Endothelial cell (in vitro differentiated cells): Measurements from ENCODE around the gene ZNF362. TPM values are rescaled to one million over a fixed set of nuclear protein-coding genes. Genes with fewer than 3 reads are reported as not detected.

Experiments used
- DNase-seq: peaks from one replicate; pipeline ENCODE4 v3.0.0; 2021; ENCODE audit warnings: low spot score
- H3K27ac Mint-ChIP-seq: one replicate; pipeline ENCODE4 v1.8.0; 2021; ENCODE audit warnings: mixed read lengths, inconsistent platforms; ENCODE audit not compliant: unreplicated experiment
- H3K27me3 Mint-ChIP-seq: one replicate; pipeline ENCODE4 v1.8.0; 2021; ENCODE audit warnings: mild to moderate bottlenecking, moderate library complexity, mixed read lengths, inconsistent platforms; ENCODE audit not compliant: unreplicated experiment
- H3K36me3 Mint-ChIP-seq: one replicate; pipeline ENCODE4 v1.8.0; 2021; ENCODE audit warnings: mild to moderate bottlenecking, low read depth, mixed read lengths, inconsistent platforms; ENCODE audit not compliant: unreplicated experiment
- H3K4me1 Mint-ChIP-seq: one replicate; pipeline ENCODE4 v1.8.0; 2021; ENCODE audit warnings: mild to moderate bottlenecking, mixed read lengths, inconsistent platforms; ENCODE audit not compliant: unreplicated experiment
- H3K4me3 Mint-ChIP-seq: one replicate; pipeline ENCODE4 v1.8.0; 2021; ENCODE audit warnings: mild to moderate bottlenecking, mixed read lengths, inconsistent platforms; ENCODE audit not compliant: unreplicated experiment
- H3K9me3 Mint-ChIP-seq: one replicate; pipeline ENCODE4 v1.8.0; 2021; ENCODE audit warnings: mixed read lengths, inconsistent platforms; ENCODE audit not compliant: unreplicated experiment
- CTCF ChIP-seq: fragments of 200-600 bp; sonication (generic); IDR thresholded peaks from one replicate; pipeline ENCODE4 v1.5.0; 2021; ENCODE audit warnings: antibody characterized with exemption; ENCODE audit not compliant: unreplicated experiment
- microRNA-seq: library from miRNA; unstranded; fragments of <30 nt; microRNA quantifications from one replicate; pipeline ENCODE4, GENCODE V29; 2020; ENCODE audit not compliant: unreplicated experiment
- total RNA-seq: library from RNA; stranded (reverse); fragmentation: NEBNext Ultra II Directional; extraction: Animal tissue kit (Norgen Biotek cat#: 25700); gene quantifications from one replicate; pipeline ENCODE4 v1.2.1, GENCODE V29; 2021; ENCODE audit not compliant: unreplicated experiment

The ZNF362 gene
- total RNA-seq, 1 donor from 2014 or later, result 70.0 TPM

- Mint-ChIP-seq H3K4me1 (peaks cover 50% of the 10 kb centered on the region), H3K27me3 (peaks cover 30% of the 10 kb centered on the region), H3K36me3 (peaks cover 46% of the 10 kb centered on the region), H3K4me3 (peak overlapping the region; percentile 87), H3K9me3 (no peaks in the 10 kb centered on the region), H3K27ac (peak overlapping the region; percentile 91)
- no peak for TF ChIP-seq CTCF
- peak; percentile 82 for DNase-seq
Observed at GRCh38 chr1:33349778-33350610, 93.7 kb downstream of the ZNF362 start.

Small RNAs within 50 kb of the gene (microRNA-seq; reads per million reads assigned to microRNA genes)
- gene MIR3605, result 40.4 reads per million, percentile 75 among the genes with 10 or more reads in this experiment

Other genes starting within 250 kb of the ZNF362 start
- gene AK2, start 219.6 kb upstream of the ZNF362 start, total RNA-seq, result 74.6 TPM
- 1.4 TPM for gene AZIN2, start 175.3 kb upstream of the ZNF362 start, total RNA-seq
- gene TRIM62, start 74.4 kb upstream of the ZNF362 start, total RNA-seq, result 10.8 TPM
- not detected for gene A3GALT2, start 64.6 kb downstream of the ZNF362 start, total RNA-seq
- 177 TPM for gene PHC2, start 174.6 kb downstream of the ZNF362 start, total RNA-seq
- gene ZSCAN20, start 216.2 kb downstream of the ZNF362 start, total RNA-seq, result 7.3 TPM